Choroid plexus epithelial cell (primary cell): ENCODE measurements around the gene ANKRD66.

ENCODE experiments used
- DNase-seq: peaks from one replicate; pipeline ENCODE4 v3.0.0-alpha.2; 2010; ENCODE audit warnings: low read depth
- H3K4me3 ChIP-seq: 2 replicates; pipeline ENCODE4 v1.5.1; 2011; ENCODE audit warnings: low read depth, mild to moderate bottlenecking, control low read depth, low read length, moderate library complexity
- TF ChIP-seq, protein P1 (sequence below): conservative IDR thresholded peaks from 2 replicates; pipeline ENCODE4 v1.5.1; 2011; ENCODE audit warnings: low read depth, mild to moderate bottlenecking, control low read depth, inconsistent platforms, low read length, moderate library complexity

ANKRD66 gene

GRCh38 chr6:46808806-46809205 is 62.1 kb downstream of the ANKRD66 start:
- H3K4me3 ChIP-seq: no peak overlapping the region
- no peak for DNase-seq
- TF ChIP-seq, protein P1, sequence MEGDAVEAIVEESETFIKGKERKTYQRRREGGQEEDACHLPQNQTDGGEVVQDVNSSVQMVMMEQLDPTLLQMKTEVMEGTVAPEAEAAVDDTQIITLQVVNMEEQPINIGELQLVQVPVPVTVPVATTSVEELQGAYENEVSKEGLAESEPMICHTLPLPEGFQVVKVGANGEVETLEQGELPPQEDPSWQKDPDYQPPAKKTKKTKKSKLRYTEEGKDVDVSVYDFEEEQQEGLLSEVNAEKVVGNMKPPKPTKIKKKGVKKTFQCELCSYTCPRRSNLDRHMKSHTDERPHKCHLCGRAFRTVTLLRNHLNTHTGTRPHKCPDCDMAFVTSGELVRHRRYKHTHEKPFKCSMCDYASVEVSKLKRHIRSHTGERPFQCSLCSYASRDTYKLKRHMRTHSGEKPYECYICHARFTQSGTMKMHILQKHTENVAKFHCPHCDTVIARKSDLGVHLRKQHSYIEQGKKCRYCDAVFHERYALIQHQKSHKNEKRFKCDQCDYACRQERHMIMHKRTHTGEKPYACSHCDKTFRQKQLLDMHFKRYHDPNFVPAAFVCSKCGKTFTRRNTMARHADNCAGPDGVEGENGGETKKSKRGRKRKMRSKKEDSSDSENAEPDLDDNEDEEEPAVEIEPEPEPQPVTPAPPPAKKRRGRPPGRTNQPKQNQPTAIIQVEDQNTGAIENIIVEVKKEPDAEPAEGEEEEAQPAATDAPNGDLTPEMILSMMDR: no peak
